ENCODE results near the gene CYP19A1. TPM values are rescaled to one million over a fixed set of nuclear protein-coding genes. Genes with fewer than 3 reads are reported as not detected.

The CYP19A1 gene
- total and polyA plus RNA-seq, 3 donors from 2014 or later = 2.8 to 29.0 (median 3.3) TPM

DNA sequence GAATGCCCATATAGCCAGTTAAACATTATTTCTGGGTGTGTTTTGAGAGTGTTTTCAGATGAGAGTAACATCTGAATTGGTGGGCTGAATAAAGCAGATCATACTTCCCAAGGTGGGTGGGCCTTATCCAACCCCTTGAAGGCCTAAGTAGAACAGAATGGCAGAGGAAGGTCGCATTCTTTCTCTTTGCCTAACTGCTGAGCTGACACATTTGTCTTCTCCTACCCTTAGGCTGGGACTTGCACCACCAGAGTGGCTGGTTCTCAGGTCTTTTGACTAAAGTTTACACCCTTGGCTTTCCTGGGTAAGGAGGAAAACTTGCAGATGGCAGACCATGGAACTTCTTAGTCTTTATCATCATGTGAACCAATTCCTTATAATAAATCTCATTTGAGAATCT, 157.9 kb downstream of the CYP19A1 start:
- H3K36me3 ChIP-seq (ENCODE audit: low read depth, missing control alignments) = no peaks in the 10 kb centered on the region
- DNase-seq = no peak
- no peak for TF ChIP-seq POLR2A (IDR thresholded peaks at IDR 0.05)
- TF ChIP-seq, protein P1, sequence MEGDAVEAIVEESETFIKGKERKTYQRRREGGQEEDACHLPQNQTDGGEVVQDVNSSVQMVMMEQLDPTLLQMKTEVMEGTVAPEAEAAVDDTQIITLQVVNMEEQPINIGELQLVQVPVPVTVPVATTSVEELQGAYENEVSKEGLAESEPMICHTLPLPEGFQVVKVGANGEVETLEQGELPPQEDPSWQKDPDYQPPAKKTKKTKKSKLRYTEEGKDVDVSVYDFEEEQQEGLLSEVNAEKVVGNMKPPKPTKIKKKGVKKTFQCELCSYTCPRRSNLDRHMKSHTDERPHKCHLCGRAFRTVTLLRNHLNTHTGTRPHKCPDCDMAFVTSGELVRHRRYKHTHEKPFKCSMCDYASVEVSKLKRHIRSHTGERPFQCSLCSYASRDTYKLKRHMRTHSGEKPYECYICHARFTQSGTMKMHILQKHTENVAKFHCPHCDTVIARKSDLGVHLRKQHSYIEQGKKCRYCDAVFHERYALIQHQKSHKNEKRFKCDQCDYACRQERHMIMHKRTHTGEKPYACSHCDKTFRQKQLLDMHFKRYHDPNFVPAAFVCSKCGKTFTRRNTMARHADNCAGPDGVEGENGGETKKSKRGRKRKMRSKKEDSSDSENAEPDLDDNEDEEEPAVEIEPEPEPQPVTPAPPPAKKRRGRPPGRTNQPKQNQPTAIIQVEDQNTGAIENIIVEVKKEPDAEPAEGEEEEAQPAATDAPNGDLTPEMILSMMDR (IDR thresholded peaks at IDR 0.05) = no peak
- no peaks in the 10 kb centered on the region for H3K4me1 ChIP-seq
- intact Hi-C loops (cut with DNase I; ENCODE audit: low total_unique reads) = no loop called here
- no peaks in the 10 kb centered on the region for H3K27me3 ChIP-seq
- WGBS, 2 donors = 80 to 100% methylated on average over 1 of the region's 1 CpG
- no peak overlapping the region for H3K4me3 ChIP-seq
- H3K27ac ChIP-seq = no peak overlapping the region
- H3K9me3 ChIP-seq = no peaks in the 10 kb centered on the region

DNA sequence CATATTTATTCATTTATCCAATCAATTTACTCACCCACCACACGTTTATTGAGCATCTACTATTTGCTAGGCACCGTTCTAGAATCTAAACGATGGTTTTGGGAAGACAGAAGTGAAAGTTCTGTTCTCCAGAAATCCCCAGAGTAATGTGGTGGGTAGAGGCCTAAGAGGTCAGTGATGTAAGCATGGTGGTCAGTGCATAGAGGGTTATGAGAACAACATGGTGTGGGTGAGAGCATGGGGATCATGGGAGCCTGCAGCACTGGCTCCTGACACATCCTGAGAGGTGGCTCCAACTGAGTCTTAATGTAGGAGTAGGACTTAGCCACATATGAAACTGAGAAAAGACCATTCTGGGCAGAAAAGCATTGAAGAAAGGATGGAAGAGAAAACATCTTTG, 158.4 kb downstream of the CYP19A1 start:
- TF ChIP-seq, protein P1 (IDR thresholded peaks at IDR 0.05) = no peak
- no peak for TF ChIP-seq POLR2A (IDR thresholded peaks at IDR 0.05)
- intact Hi-C loops (cut with DNase I; ENCODE audit: low total_unique reads) = no loop called here
- Histone ChIP-seq H3K27me3 (no peaks in the 10 kb centered on the region), H3K27ac (no peak overlapping the region), H3K9me3 (no peaks in the 10 kb centered on the region), H3K4me3 (no peak overlapping the region), H3K36me3 (ENCODE audit: low read depth, missing control alignments) (no peaks in the 10 kb centered on the region), H3K4me1 (no peaks in the 10 kb centered on the region)
- DNase-seq = no peak
- WGBS, 2 donors = 78 to 89% methylated on average over 3 of the region's 3 CpGs

DNA sequence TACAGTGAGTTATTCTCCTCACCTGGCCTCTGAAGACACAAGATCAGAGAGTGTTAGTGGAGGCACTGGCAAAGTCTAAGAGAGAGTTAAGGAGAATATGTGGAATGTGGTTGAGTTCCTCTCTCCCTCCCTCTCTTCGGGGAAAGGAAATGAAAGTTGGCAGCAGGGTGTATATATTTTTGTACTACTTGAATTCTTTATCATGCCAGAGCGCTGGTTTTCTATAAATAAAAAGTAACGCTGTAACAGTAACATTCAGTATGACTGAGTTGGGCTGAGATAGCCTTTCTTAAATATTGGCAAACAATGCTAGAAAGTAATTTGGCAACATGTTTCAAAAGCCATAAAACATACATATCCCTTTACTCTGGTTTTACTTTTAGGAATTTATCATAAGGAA, 166.2 kb downstream of the CYP19A1 start:
- Histone ChIP-seq H3K27me3 (no peaks in the 10 kb centered on the region), H3K4me3 (no peak overlapping the region), H3K36me3 (ENCODE audit: low read depth, missing control alignments) (no peaks in the 10 kb centered on the region), H3K4me1 (no peaks in the 10 kb centered on the region), H3K9me3 (no peaks in the 10 kb centered on the region), H3K27ac (no peak overlapping the region)
- intact Hi-C loops (cut with DNase I; ENCODE audit: low total_unique reads) = no loop called here
- WGBS, 2 donors = 16 to 24% methylated on average over 3 of the region's 3 CpGs
- TF ChIP-seq POLR2A (IDR thresholded peaks at IDR 0.05) = no peak
- TF ChIP-seq, protein P1 (IDR thresholded peaks at IDR 0.05) = no peak
- no peak for DNase-seq

DNA sequence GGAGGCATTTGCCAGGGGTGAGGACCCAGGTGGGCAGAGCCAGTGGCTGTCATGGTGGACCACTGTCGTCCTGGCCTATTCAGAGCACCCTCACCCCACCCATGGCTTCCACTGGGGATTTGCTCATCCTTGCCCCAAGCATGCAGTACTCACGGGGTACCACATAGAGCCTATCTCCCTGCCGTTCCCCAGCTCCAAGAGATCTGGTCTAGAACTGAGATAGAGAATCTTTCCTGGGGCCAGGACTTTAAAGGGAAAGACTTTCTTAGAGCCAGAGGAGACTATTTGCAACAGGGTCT, 166.8 kb downstream of the CYP19A1 start:
- intact Hi-C loops (cut with DNase I; ENCODE audit: low total_unique reads) = no loop called here
- Histone ChIP-seq H3K27me3 (no peaks in the 10 kb centered on the region), H3K9me3 (no peaks in the 10 kb centered on the region), H3K4me3 (no peak overlapping the region), H3K36me3 (ENCODE audit: low read depth, missing control alignments) (no peaks in the 10 kb centered on the region), H3K27ac (no peak overlapping the region), H3K4me1 (no peaks in the 10 kb centered on the region)
- no peak for TF ChIP-seq POLR2A (IDR thresholded peaks at IDR 0.05)
- TF ChIP-seq, protein P1 (IDR thresholded peaks at IDR 0.05) = no peak
- 40 to 50% methylated on average over 1 to 3 of the region's 3 CpGs for WGBS, 2 donors
- no peak for DNase-seq

DNA sequence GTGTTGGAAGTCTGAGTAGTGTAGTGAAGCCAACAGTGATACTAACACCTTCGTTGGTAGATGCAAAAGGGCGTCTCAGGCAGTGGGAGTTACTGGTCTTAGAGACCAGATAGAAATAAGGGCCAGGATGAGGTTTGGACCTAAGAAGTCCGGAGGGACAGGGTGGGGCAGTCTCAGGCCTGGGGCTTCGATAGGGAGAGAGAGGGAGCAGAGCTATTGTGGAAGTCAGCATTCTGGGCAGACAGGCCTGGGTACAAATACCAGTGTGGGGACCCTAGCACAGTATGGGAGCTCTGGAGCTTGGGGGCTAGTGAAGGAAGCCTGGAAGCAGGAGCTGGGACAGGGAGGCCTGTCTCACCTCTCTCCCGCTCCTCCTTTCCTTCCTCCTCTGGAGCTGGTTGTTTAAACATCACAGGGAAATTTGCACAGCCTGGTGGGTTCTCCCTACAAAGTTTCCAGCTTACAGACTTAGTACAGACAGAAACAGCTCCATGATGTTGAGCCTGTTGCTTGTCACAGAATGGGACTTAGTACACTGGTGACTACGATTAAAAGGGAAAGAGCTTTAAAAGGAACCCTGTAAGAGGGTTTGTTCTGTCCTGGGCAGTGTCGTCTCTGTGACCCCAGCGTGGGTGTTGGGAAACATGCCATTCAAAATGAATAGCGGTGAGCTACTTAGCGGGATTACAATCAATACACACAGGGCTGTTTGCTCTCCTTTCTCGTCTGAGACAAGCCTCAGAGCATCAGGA, 167.3 kb downstream of the CYP19A1 start:
- TF ChIP-seq, protein P1 (IDR thresholded peaks at IDR 0.05) = no peak
- Histone ChIP-seq H3K27ac (no peak overlapping the region), H3K4me1 (no peaks in the 10 kb centered on the region), H3K4me3 (no peak overlapping the region), H3K36me3 (ENCODE audit: low read depth, missing control alignments) (no peaks in the 10 kb centered on the region), H3K27me3 (no peaks in the 10 kb centered on the region), H3K9me3 (no peaks in the 10 kb centered on the region)
- DNase-seq = no peak
- intact Hi-C loops (cut with DNase I; ENCODE audit: low total_unique reads) = no loop called here
- WGBS, 2 donors = 65 to 75% methylated on average over 11 of the region's 11 CpGs
